Smooth muscle cell (in vitro differentiated cells): ENCODE data around the gene ARSG. TPM values are rescaled to one million over a fixed set of nuclear protein-coding genes. Genes with fewer than 3 reads are reported as not detected.
A peak's percentile ranks its signal among the peaks of the same experiment; 100 is the strongest.
"Not testable (repeated sequence)": the region's sequence is repeated elsewhere in the genome, so short reads cannot be mapped to it uniquely, and the experiment has no call there.

Experiments used
- DNase-seq: peaks from one replicate; lab custom pipeline; 2025; ENCODE audit not compliant: unreplicated experiment; lab: John Stamatoyannopoulos, UW
- H2AFZ ChIP-seq: fragments of 200-600 bp; sonication (generic); 2 replicates; pipeline ENCODE4 v1.6.0; 2016; ENCODE audit warnings: antibody characterized with exemption, low read depth, mild to moderate bottlenecking
- H3F3A ChIP-seq: fragments of 200-600 bp; sonication (generic); 2 replicates; pipeline ENCODE4 v1.6.0; 2017; ENCODE audit warnings: antibody characterized with exemption, low read depth
- H3K27ac ChIP-seq: fragments of 200-600 bp; sonication (generic); 2 replicates; pipeline ENCODE4 v1.5.1; 2016; ENCODE audit warnings: low read depth, mild to moderate bottlenecking
- H3K27me3 ChIP-seq: fragments of 200-600 bp; sonication (generic); 2 replicates; pipeline ENCODE4 v1.6.1; 2016; ENCODE audit warnings: low read depth, mild to moderate bottlenecking
- H3K36me3 ChIP-seq: fragments of 200-600 bp; sonication (generic); 2 replicates; pipeline ENCODE4 v1.5.1; 2016; ENCODE audit warnings: low read depth
- H3K4me1 ChIP-seq: fragments of 200-600 bp; sonication (generic); 2 replicates; pipeline ENCODE4 v1.5.1; 2016; ENCODE audit warnings: low read depth
- H3K4me2 ChIP-seq: fragments of 200-600 bp; sonication (generic); 2 replicates; pipeline ENCODE4 v1.6.0; 2016; ENCODE audit warnings: mild to moderate bottlenecking
- H3K4me3 ChIP-seq: fragments of 200-600 bp; sonication (generic); 2 replicates; pipeline ENCODE4 v1.5.1; 2016; ENCODE audit warnings: mild to moderate bottlenecking
- H3K79me2 ChIP-seq: fragments of 200-600 bp; sonication (generic); 2 replicates; pipeline ENCODE4 v1.6.0; 2016; ENCODE audit warnings: low read depth, mild to moderate bottlenecking
- H3K9ac ChIP-seq: fragments of 200-600 bp; sonication (generic); 2 replicates; pipeline ENCODE4 v1.6.0; 2016; ENCODE audit warnings: low read depth
- H3K9me3 ChIP-seq: fragments of 200-600 bp; sonication (generic); replicated peaks from 2 replicates; pipeline ENCODE4 v1.5.1; 2016; ENCODE audit warnings: low read depth
- H4K20me1 ChIP-seq: fragments of 200-600 bp; sonication (generic); 2 replicates; pipeline ENCODE4 v1.6.0; 2016; ENCODE audit warnings: low read depth
- WGBS: methylation state at CpG from one replicate; pipeline ENCODE4 v1.1.7; 2016; ENCODE audit warnings: low lambda C conversion rate; 5-methylcytosine and 5-hydroxymethylcytosine counted together
- polyA plus RNA-seq: library from polyadenylated mRNA; unstranded; fragments of >200 nt; fragmentation: Nextera tagmentation; extraction: Ambion mirVana; gene quantifications from 2 replicates; pipeline ENCODE4 v1.2.1, GENCODE V29; 2016
- total RNA-seq: library from RNA; depleted of rRNA; stranded (reverse); fragments of >200 nt; gene quantifications from 2 replicates; pipeline ENCODE4 v1.2.3, GENCODE V29; 2014
- TF ChIP-seq, protein P1 (sequence below): fragments of 200-600 bp; sonication (generic); IDR thresholded peaks from 2 replicates; pipeline ENCODE4 v1.5.1; 2017; ENCODE audit warnings: borderline replicate concordance, mild to moderate bottlenecking, antibody characterized with exemption; ENCODE audit not compliant: insufficient read depth, poor library complexity, severe bottlenecking

Gene ARSG
- total and polyA plus RNA-seq, 2 experiments from 2014 or later = 1.0 to 2.4 TPM

DNA sequence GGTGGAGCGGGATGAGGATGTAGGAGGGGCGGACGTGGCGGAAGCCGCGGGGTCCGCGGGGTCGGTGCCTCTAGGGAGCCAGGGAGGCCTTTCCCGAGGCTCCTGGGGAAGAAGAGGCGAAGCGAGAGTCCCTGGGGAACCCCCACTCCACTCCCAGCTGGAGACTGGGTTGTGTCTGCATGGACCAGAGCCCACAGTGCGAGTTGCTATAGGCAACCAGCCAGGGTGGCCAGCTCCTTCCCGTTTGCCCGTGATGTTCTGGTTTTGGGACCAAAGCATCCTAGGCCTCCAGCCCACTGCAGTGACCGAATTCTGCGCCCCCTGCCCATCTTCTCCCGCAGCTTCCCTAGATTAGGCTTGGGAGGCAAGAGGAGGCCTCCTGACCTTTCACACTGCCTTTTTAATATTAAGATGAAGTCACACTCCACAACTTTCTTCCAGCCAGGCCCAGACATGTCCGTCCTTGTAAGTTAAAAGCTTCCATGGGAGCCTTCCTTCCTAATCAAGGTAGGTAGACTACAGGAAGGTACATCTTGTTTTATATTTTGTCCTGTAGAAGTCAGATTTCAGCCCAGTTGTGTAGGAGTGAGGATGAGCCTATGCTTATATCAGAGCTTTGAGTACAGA lies 43.0 kb upstream of the ARSG start:
- Histone ChIP-seq H3K9me3 (no peaks in the 10 kb centered on the region), H3K27me3 (no peaks in the 10 kb centered on the region), H3K79me2 (peaks cover 10% of the 10 kb centered on the region), H2AFZ (peak overlapping the region; percentile 44), H4K20me1 (no peaks in the 10 kb centered on the region), H3K9ac (peak overlapping the region; percentile 84), H3K27ac (peak overlapping the region; percentile 87), H3K4me1 (peaks cover 6% of the 10 kb centered on the region), H3K4me3 (peak overlapping the region; percentile 85), H3K36me3 (peaks cover 7% of the 10 kb centered on the region), H3K4me2 (peak overlapping the region; percentile 83), H3F3A (peaks cover 3% of the 10 kb centered on the region)
- no peak for DNase-seq
- WGBS = 12% methylated on average over 10 of the region's 19 CpGs
- TF ChIP-seq, protein P1, sequence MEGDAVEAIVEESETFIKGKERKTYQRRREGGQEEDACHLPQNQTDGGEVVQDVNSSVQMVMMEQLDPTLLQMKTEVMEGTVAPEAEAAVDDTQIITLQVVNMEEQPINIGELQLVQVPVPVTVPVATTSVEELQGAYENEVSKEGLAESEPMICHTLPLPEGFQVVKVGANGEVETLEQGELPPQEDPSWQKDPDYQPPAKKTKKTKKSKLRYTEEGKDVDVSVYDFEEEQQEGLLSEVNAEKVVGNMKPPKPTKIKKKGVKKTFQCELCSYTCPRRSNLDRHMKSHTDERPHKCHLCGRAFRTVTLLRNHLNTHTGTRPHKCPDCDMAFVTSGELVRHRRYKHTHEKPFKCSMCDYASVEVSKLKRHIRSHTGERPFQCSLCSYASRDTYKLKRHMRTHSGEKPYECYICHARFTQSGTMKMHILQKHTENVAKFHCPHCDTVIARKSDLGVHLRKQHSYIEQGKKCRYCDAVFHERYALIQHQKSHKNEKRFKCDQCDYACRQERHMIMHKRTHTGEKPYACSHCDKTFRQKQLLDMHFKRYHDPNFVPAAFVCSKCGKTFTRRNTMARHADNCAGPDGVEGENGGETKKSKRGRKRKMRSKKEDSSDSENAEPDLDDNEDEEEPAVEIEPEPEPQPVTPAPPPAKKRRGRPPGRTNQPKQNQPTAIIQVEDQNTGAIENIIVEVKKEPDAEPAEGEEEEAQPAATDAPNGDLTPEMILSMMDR = no peak

- peak overlapping the region; percentile 87 for H3K27ac ChIP-seq
- H3K27me3 ChIP-seq = no peaks in the 10 kb centered on the region
- H3K36me3 ChIP-seq = peaks cover 7% of the 10 kb centered on the region
- H3K9me3 ChIP-seq = no peaks in the 10 kb centered on the region
- H2AFZ ChIP-seq = no peak overlapping the region
- H3K79me2 ChIP-seq = peaks cover 10% of the 10 kb centered on the region
- peak overlapping the region; percentile 85 for H3K4me3 ChIP-seq
- peaks cover 3% of the 10 kb centered on the region for H3F3A ChIP-seq
- TF ChIP-seq, protein P1 = no peak
- DNase-seq = no peak
- H3K4me2 ChIP-seq = peak overlapping the region; percentile 83
- peak overlapping the region; percentile 84 for H3K9ac ChIP-seq
- 86% methylated on average over 5 of the region's 5 CpGs for WGBS
- H4K20me1 ChIP-seq = no peaks in the 10 kb centered on the region
- peaks cover 6% of the 10 kb centered on the region for H3K4me1 ChIP-seq
These were observed 42.4 kb upstream of the ARSG start for GRCh38 chr17:68248891-68249290.

GRCh38 chr17:68249354-68249765 lies 41.9 kb upstream of the ARSG start:
- H2AFZ ChIP-seq = no peak overlapping the region
- peaks cover 10% of the 10 kb centered on the region for H3K79me2 ChIP-seq
- 95% methylated on average over 7 of the region's 7 CpGs for WGBS
- peaks cover 6% of the 10 kb centered on the region for H3K4me1 ChIP-seq
- no peak for DNase-seq
- TF ChIP-seq, protein P1 = no peak
- H3K9me3 ChIP-seq = no peaks in the 10 kb centered on the region
- H3K9ac ChIP-seq = no peak overlapping the region
- no peaks in the 10 kb centered on the region for H4K20me1 ChIP-seq
- H3K27ac ChIP-seq = no peak overlapping the region
- H3F3A ChIP-seq = peaks cover 3% of the 10 kb centered on the region
- H3K27me3 ChIP-seq = no peaks in the 10 kb centered on the region
- H3K36me3 ChIP-seq = peaks cover 7% of the 10 kb centered on the region
- H3K4me3 ChIP-seq = no peak overlapping the region
- H3K4me2 ChIP-seq = peak overlapping the region; percentile 83

GRCh38 chr17:68253426-68253825 lies 37.9 kb upstream of the ARSG start:
- not testable (repeated sequence) for H3K4me3 ChIP-seq, H3K27me3 ChIP-seq, H3K4me2 ChIP-seq, H2AFZ ChIP-seq, H3K27ac ChIP-seq, H3K4me1 ChIP-seq, H4K20me1 ChIP-seq, H3F3A ChIP-seq, H3K9me3 ChIP-seq, DNase-seq, H3K36me3 ChIP-seq, H3K9ac ChIP-seq, H3K79me2 ChIP-seq
- WGBS = 95% methylated on average over 7 of the region's 7 CpGs
